Measurements from ENCODE around the gene MDH1B. TPM values are rescaled to one million over a fixed set of nuclear protein-coding genes. Genes with fewer than 3 reads are reported as not detected.

The MDH1B gene
- total RNA-seq, 4 donors from 2014 or later = 0.40 to 23.9 (median 1.1) TPM; not detected in 1

GRCh38 chr2:206728277-206729199, 36.6 kb downstream of the MDH1B start:
- H3K4me1 ChIP-seq = no peaks in the 10 kb centered on the region
- TF ChIP-seq CTCF (IDR thresholded peaks at IDR 0.05) (no peak), POLR2A (IDR thresholded peaks at IDR 0.05) (no peak)
- no peak overlapping the region for H3K4me3 ChIP-seq
- H3K27me3 ChIP-seq = no peaks in the 10 kb centered on the region
- H3K36me3 ChIP-seq = no peaks in the 10 kb centered on the region
- DNase-seq = no peak
- H3K27ac ChIP-seq = no peak overlapping the region
- H3K9me3 ChIP-seq = no peaks in the 10 kb centered on the region

GRCh38 chr2:206727287-206727686, 37.8 kb downstream of the MDH1B start:
- Histone ChIP-seq H3K27me3 (no peaks in the 10 kb centered on the region), H3K4me1 (no peaks in the 10 kb centered on the region), H3K9me3 (no peaks in the 10 kb centered on the region), H3K27ac (no peak overlapping the region), H3K36me3 (no peaks in the 10 kb centered on the region), H3K4me3 (no peak overlapping the region)
- TF ChIP-seq CTCF (IDR thresholded peaks at IDR 0.05) (no peak), POLR2A (IDR thresholded peaks at IDR 0.05) (no peak)
- no peak for DNase-seq

- H3K4me1 ChIP-seq = no peaks in the 10 kb centered on the region
- H3K27me3 ChIP-seq = no peaks in the 10 kb centered on the region
- H3K27ac ChIP-seq = no peak overlapping the region
- H3K36me3 ChIP-seq = no peaks in the 10 kb centered on the region
- no peak overlapping the region for H3K4me3 ChIP-seq
- no peaks in the 10 kb centered on the region for H3K9me3 ChIP-seq
- no peak for DNase-seq
- no peak for TF ChIP-seq POLR2A (IDR thresholded peaks at IDR 0.05)
- TF ChIP-seq CTCF (IDR thresholded peaks at IDR 0.05) = no peak
Observed at GRCh38 chr2:206723288-206723687, 41.8 kb downstream of the MDH1B start.

- Histone ChIP-seq H3K9me3 (no peaks in the 10 kb centered on the region), H3K27me3 (no peaks in the 10 kb centered on the region), H3K36me3 (no peaks in the 10 kb centered on the region), H3K4me1 (no peaks in the 10 kb centered on the region), H3K27ac (no peak overlapping the region), H3K4me3 (no peak overlapping the region)
- no peak for DNase-seq
- TF ChIP-seq CTCF (IDR thresholded peaks at IDR 0.05) (no peak), POLR2A (IDR thresholded peaks at IDR 0.05) (no peak)
Observed at GRCh38 chr2:206721256-206721920, 43.7 kb downstream of the MDH1B start.

- H3K9me3 ChIP-seq = no peaks in the 10 kb centered on the region
- no peak for TF ChIP-seq POLR2A (IDR thresholded peaks at IDR 0.05)
- no peak for TF ChIP-seq CTCF (IDR thresholded peaks at IDR 0.05)
- H3K36me3 ChIP-seq = no peaks in the 10 kb centered on the region
- DNase-seq = no peak
- H3K4me1 ChIP-seq = no peaks in the 10 kb centered on the region
- no peaks in the 10 kb centered on the region for H3K27me3 ChIP-seq
- no peak within 1 kb of the TSS for H3K4me3 ChIP-seq
- H3K27ac ChIP-seq = no peak within 1 kb of the TSS
Observed at GRCh38 chr2:206718296-206718695, 46.8 kb downstream of the MDH1B start, which contains the start of gene DYTN. TSS of gene DYTN (minus strand) at chr2:206718396. CDS start at chr2:206718279, 117 bp downstream.
